Stimulated activated naive CD8-positive, alpha-beta T cell treated with anti-CD3 and anti-CD28 coated beads, Interleukin-15, amount 100 ng/mL, for 72 hours (primary cell): ENCODE data around the gene MKLN1.
"Not testable (repeated sequence)": the region's sequence is repeated elsewhere in the genome, so short reads cannot be mapped to it uniquely, and the experiment has no call there.

ENCODE experiments used
- ATAC-seq: fragments of 150-1000 bp; cut with Tn5 transposase; 2 replicates; pipeline ENCODE4 v1.10.0; 2021; ENCODE audit warnings: mild to moderate bottlenecking, moderate library complexity
- DNase-seq, 2 donors: peaks; one replicate each; pipeline ENCODE4 v3.0.0; 2021 to 2022
- H3K27ac Mint-ChIP-seq, 2 donors: one replicate each; pipeline ENCODE4 v1.8.0; 2022; ENCODE audit warnings: mild to moderate bottlenecking in 2 of 2, mixed read lengths in 2 of 2, moderate library complexity in 2 of 2
- H3K27me3 Mint-ChIP-seq: one replicate; pipeline ENCODE4 v1.8.0; 2022; ENCODE audit warnings: mixed read lengths
- H3K4me1 Mint-ChIP-seq: one replicate; pipeline ENCODE4 v1.8.0; 2022; ENCODE audit warnings: mild to moderate bottlenecking, mixed read lengths
- H3K4me3 Mint-ChIP-seq, 2 donors: one replicate each; pipeline ENCODE4 v1.8.0; 2022; ENCODE audit warnings: mild to moderate bottlenecking in 2 of 2, mixed read lengths in 2 of 2, moderate library complexity in 1 of 2
- H3K9me3 Mint-ChIP-seq, 2 donors: one replicate each; pipeline ENCODE4 v1.8.0; 2022; ENCODE audit warnings: mixed read lengths in 2 of 2

The MKLN1 gene

GRCh38 chr7:131438969-131439368, 111.3 kb downstream of the MKLN1 start:
- ATAC-seq (no peak), DNase-seq (no peak)
- no peaks in the 10 kb centered on the region for H3K27me3 Mint-ChIP-seq
- H3K4me3 Mint-ChIP-seq: no peak overlapping the region
- peaks cover 15% of the 10 kb centered on the region for H3K4me1 Mint-ChIP-seq
- H3K9me3 Mint-ChIP-seq: no peaks in the 10 kb centered on the region
- no peak overlapping the region for H3K27ac Mint-ChIP-seq

- H3K4me3 Mint-ChIP-seq: no peak overlapping the region
- ATAC-seq (no peak), DNase-seq (no peak)
- no peaks in the 10 kb centered on the region for H3K4me1 Mint-ChIP-seq
- no peaks in the 10 kb centered on the region for H3K9me3 Mint-ChIP-seq
- no peaks in the 10 kb centered on the region for H3K27me3 Mint-ChIP-seq
- no peak overlapping the region for H3K27ac Mint-ChIP-seq
These were observed 115.8 kb downstream of the MKLN1 start for GRCh38 chr7:131443496-131443895.

GRCh38 chr7:131444683-131445082, 117.0 kb downstream of the MKLN1 start:
- DNase-seq: no peak
- Mint-ChIP-seq H3K27me3 (no peaks in the 10 kb centered on the region), H3K4me3 (no peak overlapping the region), H3K9me3 (no peaks in the 10 kb centered on the region), H3K4me1 (no peaks in the 10 kb centered on the region), H3K27ac (no peak overlapping the region)
- no peak for ATAC-seq

- Mint-ChIP-seq H3K9me3 (no peaks in the 10 kb centered on the region), H3K4me3 (no peak overlapping the region), H3K27ac (no peak overlapping the region), H3K27me3 (no peaks in the 10 kb centered on the region), H3K4me1 (no peaks in the 10 kb centered on the region)
- no peak for ATAC-seq
- no peak for DNase-seq
These were observed 121.8 kb downstream of the MKLN1 start for GRCh38 chr7:131449373-131449902.

- no peaks in the 10 kb centered on the region for H3K27me3 Mint-ChIP-seq
- H3K4me1 Mint-ChIP-seq: peaks cover under 1% of the 10 kb centered on the region
- H3K9me3 Mint-ChIP-seq: no peaks in the 10 kb centered on the region
- DNase-seq (no peak), ATAC-seq (no peak)
- no peak overlapping the region for H3K4me3 Mint-ChIP-seq
- no peak overlapping the region for H3K27ac Mint-ChIP-seq
These were observed 126.8 kb downstream of the MKLN1 start for GRCh38 chr7:131454498-131454897.

GRCh38 chr7:131455001-131455400, 127.3 kb downstream of the MKLN1 start:
- Mint-ChIP-seq H3K9me3 (no peaks in the 10 kb centered on the region), H3K27me3 (no peaks in the 10 kb centered on the region), H3K4me3 (no peak overlapping the region), H3K4me1 (peaks cover 5% of the 10 kb centered on the region), H3K27ac (no peak overlapping the region)
- ATAC-seq: no peak
- DNase-seq: no peak

GRCh38 chr7:131455546-131455945, 127.9 kb downstream of the MKLN1 start:
- no peaks in the 10 kb centered on the region for H3K9me3 Mint-ChIP-seq
- H3K4me1 Mint-ChIP-seq: peaks cover 7% of the 10 kb centered on the region
- ATAC-seq (no peak), DNase-seq (no peak)
- H3K27me3 Mint-ChIP-seq: no peaks in the 10 kb centered on the region
- H3K4me3 Mint-ChIP-seq: no peak overlapping the region
- no peak overlapping the region for H3K27ac Mint-ChIP-seq

GRCh38 chr7:131456338-131456737, 128.7 kb downstream of the MKLN1 start:
- Mint-ChIP-seq H3K4me3 (no peak overlapping the region), H3K27me3 (no peaks in the 10 kb centered on the region), H3K9me3 (no peaks in the 10 kb centered on the region), H3K4me1 (peaks cover 7% of the 10 kb centered on the region), H3K27ac (no peak overlapping the region)
- ATAC-seq: no peak
- no peak for DNase-seq

GRCh38 chr7:131459256-131459655, 131.6 kb downstream of the MKLN1 start:
- ATAC-seq (no peak), DNase-seq (no peak)
- Mint-ChIP-seq H3K4me3 (no peak overlapping the region), H3K4me1 (peaks cover 7% of the 10 kb centered on the region), H3K27ac (no peak overlapping the region), H3K9me3 (no peaks in the 10 kb centered on the region), H3K27me3 (no peaks in the 10 kb centered on the region)

GRCh38 chr7:131462059-131462458, 134.4 kb downstream of the MKLN1 start:
- Mint-ChIP-seq H3K9me3 (no peaks in the 10 kb centered on the region), H3K4me3 (no peak overlapping the region)

GRCh38 chr7:131462715-131463114, 135.0 kb downstream of the MKLN1 start:
- H3K27me3 Mint-ChIP-seq, H3K27ac Mint-ChIP-seq, H3K9me3 Mint-ChIP-seq, H3K4me3 Mint-ChIP-seq, ATAC-seq, H3K4me1 Mint-ChIP-seq, DNase-seq: not testable (repeated sequence)

More at GRCh38 chr7:131462059-131462458, 134.4 kb downstream of the MKLN1 start:
- Mint-ChIP-seq H3K27ac (no peak overlapping the region), H3K27me3 (no peaks in the 10 kb centered on the region), H3K4me1 (peaks cover 7% of the 10 kb centered on the region)
- ATAC-seq: no peak
- no peak for DNase-seq

- Mint-ChIP-seq H3K27ac (no peak overlapping the region), H3K4me1 (no peaks in the 10 kb centered on the region), H3K27me3 (no peaks in the 10 kb centered on the region), H3K4me3 (no peak overlapping the region), H3K9me3 (no peaks in the 10 kb centered on the region)
- no peak for DNase-seq
- ATAC-seq: no peak
These were observed 139.2 kb downstream of the MKLN1 start for GRCh38 chr7:131466735-131467365.

GRCh38 chr7:131467788-131468187, 140.1 kb downstream of the MKLN1 start:
- no peaks in the 10 kb centered on the region for H3K9me3 Mint-ChIP-seq
- H3K27ac Mint-ChIP-seq: no peak overlapping the region
- ATAC-seq (no peak), DNase-seq (no peak)
- no peak overlapping the region for H3K4me3 Mint-ChIP-seq
- no peaks in the 10 kb centered on the region for H3K4me1 Mint-ChIP-seq
- no peaks in the 10 kb centered on the region for H3K27me3 Mint-ChIP-seq

GRCh38 chr7:131471250-131472004, 143.8 kb downstream of the MKLN1 start:
- H3K4me3 Mint-ChIP-seq: no peak overlapping the region
- DNase-seq (no peak), ATAC-seq (no peak)
- H3K4me1 Mint-ChIP-seq: no peaks in the 10 kb centered on the region
- H3K27ac Mint-ChIP-seq: no peak overlapping the region
- H3K9me3 Mint-ChIP-seq: no peaks in the 10 kb centered on the region
- no peaks in the 10 kb centered on the region for H3K27me3 Mint-ChIP-seq

GRCh38 chr7:131476740-131477139, 149.1 kb downstream of the MKLN1 start:
- no peak for ATAC-seq
- H3K9me3 Mint-ChIP-seq: no peaks in the 10 kb centered on the region

More at GRCh38 chr7:131476740-131477139, 149.1 kb downstream of the MKLN1 start:
- DNase-seq: no peak
- H3K4me3 Mint-ChIP-seq: no peak overlapping the region
- no peak overlapping the region for H3K27ac Mint-ChIP-seq
- H3K4me1 Mint-ChIP-seq: no peaks in the 10 kb centered on the region
- no peaks in the 10 kb centered on the region for H3K27me3 Mint-ChIP-seq
